ENCODE results near the gene CUX1. TPM values are rescaled to one million over a fixed set of nuclear protein-coding genes. Genes with fewer than 3 reads are reported as not detected.

CUX1 gene
- total and polyA plus RNA-seq, 10 of the 15 experiments (the other 5 are each of a cell fraction or from before 2014, with no cell fraction given), result 6.1 to 48.6 (median 25.9) TPM

DNA sequence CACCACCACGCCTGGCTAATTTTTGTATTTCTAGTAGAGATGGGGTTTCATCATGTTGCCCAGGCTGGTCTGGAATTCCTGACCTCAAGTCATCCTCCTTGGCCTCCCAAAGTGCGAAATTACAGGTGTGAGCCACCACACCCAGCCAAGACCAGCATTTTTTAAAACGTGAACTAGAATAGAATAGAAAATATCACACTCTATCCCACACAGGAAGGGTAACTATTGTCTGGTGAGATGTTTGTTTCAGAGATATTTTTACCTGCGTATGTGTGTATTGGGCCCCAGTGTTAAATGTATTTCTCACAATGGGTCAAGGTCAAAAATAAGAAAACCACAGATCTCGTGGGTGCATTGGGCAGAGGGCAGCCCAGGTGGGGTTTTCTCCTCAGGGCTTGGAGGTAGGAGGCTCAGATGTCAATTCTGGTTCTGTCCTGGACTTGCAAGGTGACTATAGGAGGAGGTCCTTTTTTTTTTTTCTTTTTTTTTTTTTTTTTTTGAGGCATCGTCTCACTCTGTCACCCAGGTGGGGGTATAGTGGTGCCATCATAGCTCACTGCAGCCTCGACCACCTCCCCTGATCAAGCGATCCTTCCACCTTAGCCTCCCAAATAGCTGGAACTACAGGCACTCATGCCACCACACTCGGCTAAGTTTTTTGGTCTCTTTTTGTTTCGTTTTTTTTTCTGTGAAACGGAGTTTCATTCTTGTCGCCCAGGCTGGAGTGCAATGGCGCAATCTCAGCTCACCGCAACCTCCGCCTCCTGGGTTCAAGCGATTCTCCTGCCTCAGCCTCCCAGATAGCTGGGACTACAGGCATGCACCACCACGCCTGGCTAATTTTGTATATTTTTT, 488.2 kb downstream of the CUX1 start (continued):
- TF ChIP-seq NR2C2 (IDR thresholded peaks at IDR 0.05; ENCODE audit: borderline replicate concordance, control insufficient read depth, insufficient read length, low read depth) (no peak), CBX3 (IDR thresholded peaks at IDR 0.05; ENCODE audit: borderline replicate concordance, low read depth) (no peak), ZNF24 (IDR thresholded peaks at IDR 0.05) (no peak; the same call in 1 of the 2 replicates), HDAC2 (IDR thresholded peaks at IDR 0.05) (no peak), KDM1A (IDR thresholded peaks at IDR 0.05; ENCODE audit: borderline replicate concordance) (no peak), CBFB (IDR thresholded peaks at IDR 0.05; ENCODE audit: low read depth) (peak; percentile 62), RAD51 (IDR thresholded peaks at IDR 0.05) (peak; percentile 58; the same call in 1 of the 2 replicates), RB1 (IDR thresholded peaks at IDR 0.05; ENCODE audit: borderline replicate concordance) (no peak), PML (IDR thresholded peaks at IDR 0.05; ENCODE audit: low read length) (peak; percentile 37; the same call in 1 of the 2 replicates), CHD1 (IDR thresholded peaks at IDR 0.05; ENCODE audit: low read depth, low read length) (no peak), HCFC1 (IDR thresholded peaks at IDR 0.05; ENCODE audit: low read length) (no peak), GABPA (IDR thresholded peaks at IDR 0.05; ENCODE audit: low read depth) (no peak), RUNX3 (IDR thresholded peaks at IDR 0.05; ENCODE audit: low read length) (peak; percentile 95), BRCA1 (IDR thresholded peaks at IDR 0.05; ENCODE audit: low read depth, low read length) (no peak), KAT2A (conservative IDR thresholded peaks at IDR 0.05; ENCODE audit: control insufficient read depth, low read depth, low read length) (no peak), CBX5 (IDR thresholded peaks at IDR 0.05; ENCODE audit: low read depth) (no peak), SIN3A (IDR thresholded peaks at IDR 0.05; ENCODE audit: low read depth, low read length) (no peak), ZNF217 (IDR thresholded peaks at IDR 0.05) (peak; percentile 96), MEF2A (IDR thresholded peaks at IDR 0.05; ENCODE audit: insufficient read depth, low read depth, low read length) (peak; percentile 90)
- TF ChIP-seq, protein P1, sequence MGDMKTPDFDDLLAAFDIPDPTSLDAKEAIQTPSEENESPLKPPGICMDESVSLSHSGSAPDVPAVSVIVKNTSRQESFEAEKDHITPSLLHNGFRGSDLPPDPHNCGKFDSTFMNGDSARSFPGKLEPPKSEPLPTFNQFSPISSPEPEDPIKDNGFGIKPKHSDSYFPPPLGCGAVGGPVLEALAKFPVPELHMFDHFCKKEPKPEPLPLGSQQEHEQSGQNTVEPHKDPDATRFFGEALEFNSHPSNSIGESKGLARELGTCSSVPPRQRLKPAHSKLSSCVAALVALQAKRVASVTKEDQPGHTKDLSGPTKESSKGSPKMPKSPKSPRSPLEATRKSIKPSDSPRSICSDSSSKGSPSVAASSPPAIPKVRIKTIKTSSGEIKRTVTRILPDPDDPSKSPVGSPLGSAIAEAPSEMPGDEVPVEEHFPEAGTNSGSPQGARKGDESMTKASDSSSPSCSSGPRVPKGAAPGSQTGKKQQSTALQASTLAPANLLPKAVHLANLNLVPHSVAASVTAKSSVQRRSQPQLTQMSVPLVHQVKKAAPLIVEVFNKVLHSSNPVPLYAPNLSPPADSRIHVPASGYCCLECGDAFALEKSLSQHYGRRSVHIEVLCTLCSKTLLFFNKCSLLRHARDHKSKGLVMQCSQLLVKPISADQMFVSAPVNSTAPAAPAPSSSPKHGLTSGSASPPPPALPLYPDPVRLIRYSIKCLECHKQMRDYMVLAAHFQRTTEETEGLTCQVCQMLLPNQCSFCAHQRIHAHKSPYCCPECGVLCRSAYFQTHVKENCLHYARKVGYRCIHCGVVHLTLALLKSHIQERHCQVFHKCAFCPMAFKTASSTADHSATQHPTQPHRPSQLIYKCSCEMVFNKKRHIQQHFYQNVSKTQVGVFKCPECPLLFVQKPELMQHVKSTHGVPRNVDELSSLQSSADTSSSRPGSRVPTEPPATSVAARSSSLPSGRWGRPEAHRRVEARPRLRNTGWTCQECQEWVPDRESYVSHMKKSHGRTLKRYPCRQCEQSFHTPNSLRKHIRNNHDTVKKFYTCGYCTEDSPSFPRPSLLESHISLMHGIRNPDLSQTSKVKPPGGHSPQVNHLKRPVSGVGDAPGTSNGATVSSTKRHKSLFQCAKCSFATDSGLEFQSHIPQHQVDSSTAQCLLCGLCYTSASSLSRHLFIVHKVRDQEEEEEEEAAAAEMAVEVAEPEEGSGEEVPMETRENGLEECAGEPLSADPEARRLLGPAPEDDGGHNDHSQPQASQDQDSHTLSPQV (IDR thresholded peaks at IDR 0.05), result no peak
- TF ChIP-seq, protein P2, sequence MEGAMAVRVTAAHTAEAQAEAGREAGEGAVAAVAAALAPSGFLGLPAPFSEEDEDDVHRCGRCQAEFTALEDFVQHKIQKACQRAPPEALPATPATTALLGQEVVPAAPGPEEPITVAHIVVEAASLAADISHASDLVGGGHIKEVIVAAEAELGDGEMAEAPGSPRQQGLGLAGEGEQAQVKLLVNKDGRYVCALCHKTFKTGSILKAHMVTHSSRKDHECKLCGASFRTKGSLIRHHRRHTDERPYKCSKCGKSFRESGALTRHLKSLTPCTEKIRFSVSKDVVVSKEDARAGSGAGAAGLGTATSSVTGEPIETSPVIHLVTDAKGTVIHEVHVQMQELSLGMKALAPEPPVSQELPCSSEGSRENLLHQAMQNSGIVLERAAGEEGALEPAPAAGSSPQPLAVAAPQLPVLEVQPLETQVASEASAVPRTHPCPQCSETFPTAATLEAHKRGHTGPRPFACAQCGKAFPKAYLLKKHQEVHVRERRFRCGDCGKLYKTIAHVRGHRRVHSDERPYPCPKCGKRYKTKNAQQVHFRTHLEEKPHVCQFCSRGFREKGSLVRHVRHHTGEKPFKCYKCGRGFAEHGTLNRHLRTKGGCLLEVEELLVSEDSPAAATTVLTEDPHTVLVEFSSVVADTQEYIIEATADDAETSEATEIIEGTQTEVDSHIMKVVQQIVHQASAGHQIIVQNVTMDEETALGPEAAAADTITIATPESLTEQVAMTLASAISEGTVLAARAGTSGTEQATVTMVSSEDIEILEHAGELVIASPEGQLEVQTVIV (IDR thresholded peaks at IDR 0.05; ENCODE audit: borderline replicate concordance, partially characterized antibody), result no peak
- TF ChIP-seq, protein P3, sequence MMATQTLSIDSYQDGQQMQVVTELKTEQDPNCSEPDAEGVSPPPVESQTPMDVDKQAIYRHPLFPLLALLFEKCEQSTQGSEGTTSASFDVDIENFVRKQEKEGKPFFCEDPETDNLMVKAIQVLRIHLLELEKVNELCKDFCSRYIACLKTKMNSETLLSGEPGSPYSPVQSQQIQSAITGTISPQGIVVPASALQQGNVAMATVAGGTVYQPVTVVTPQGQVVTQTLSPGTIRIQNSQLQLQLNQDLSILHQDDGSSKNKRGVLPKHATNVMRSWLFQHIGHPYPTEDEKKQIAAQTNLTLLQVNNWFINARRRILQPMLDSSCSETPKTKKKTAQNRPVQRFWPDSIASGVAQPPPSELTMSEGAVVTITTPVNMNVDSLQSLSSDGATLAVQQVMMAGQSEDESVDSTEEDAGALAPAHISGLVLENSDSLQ (IDR thresholded peaks at IDR 0.05), result no peak
- TF ChIP-seq, protein P4, sequence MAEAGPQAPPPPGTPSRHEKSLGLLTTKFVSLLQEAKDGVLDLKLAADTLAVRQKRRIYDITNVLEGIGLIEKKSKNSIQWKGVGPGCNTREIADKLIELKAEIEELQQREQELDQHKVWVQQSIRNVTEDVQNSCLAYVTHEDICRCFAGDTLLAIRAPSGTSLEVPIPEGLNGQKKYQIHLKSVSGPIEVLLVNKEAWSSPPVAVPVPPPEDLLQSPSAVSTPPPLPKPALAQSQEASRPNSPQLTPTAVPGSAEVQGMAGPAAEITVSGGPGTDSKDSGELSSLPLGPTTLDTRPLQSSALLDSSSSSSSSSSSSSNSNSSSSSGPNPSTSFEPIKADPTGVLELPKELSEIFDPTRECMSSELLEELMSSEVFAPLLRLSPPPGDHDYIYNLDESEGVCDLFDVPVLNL (IDR thresholded peaks at IDR 0.05; ENCODE audit: low read depth, low read length), result no peak
